GM23248 (cell line): ENCODE data around the gene VAV2. TPM values are rescaled to one million over a fixed set of nuclear protein-coding genes. Genes with fewer than 3 reads are reported as not detected.

Experiments used
- DNase-seq: peaks from one replicate; pipeline ENCODE4 v3.0.0-alpha.2; 2015
- H2AFZ ChIP-seq: fragments of 200-600 bp; sonication (generic); 2 replicates; pipeline ENCODE4 v1.6.1; 2016; ENCODE audit warnings: antibody characterized with exemption
- H3F3A ChIP-seq: fragments of 200-600 bp; sonication (generic); 2 replicates; pipeline ENCODE4 v1.6.1; 2016; ENCODE audit warnings: mild to moderate bottlenecking, antibody characterized with exemption, mixed run types; ENCODE audit not compliant: insufficient read depth
- H3K27ac ChIP-seq: fragments of 200-600 bp; sonication (generic); 2 replicates; pipeline ENCODE4 v1.5.1; 2016; ENCODE audit warnings: mild to moderate bottlenecking
- H3K27me3 ChIP-seq: fragments of 200-600 bp; sonication (generic); replicated peaks from 2 replicates; pipeline ENCODE4 v1.6.1; 2016; ENCODE audit warnings: mild to moderate bottlenecking; ENCODE audit not compliant: insufficient read depth
- H3K36me3 ChIP-seq: fragments of 200-600 bp; sonication (generic); 2 replicates; pipeline ENCODE4 v1.6.1; 2016; ENCODE audit warnings: low read depth, mild to moderate bottlenecking
- H3K4me1 ChIP-seq: fragments of 200-600 bp; sonication (generic); 2 replicates; pipeline ENCODE4 v1.6.1; 2016; ENCODE audit warnings: mild to moderate bottlenecking; ENCODE audit not compliant: insufficient read depth
- H3K4me2 ChIP-seq: fragments of 200-600 bp; sonication (generic); one replicate; pipeline ENCODE4 v1.6.1; 2016; ENCODE audit warnings: mild to moderate bottlenecking; ENCODE audit not compliant: unreplicated experiment
- H3K4me3 ChIP-seq: fragments of 200-600 bp; sonication (generic); 2 replicates; pipeline ENCODE4 v1.5.1; 2016; ENCODE audit warnings: mild to moderate bottlenecking
- H3K79me2 ChIP-seq: fragments of 200-600 bp; sonication (generic); 2 replicates; pipeline ENCODE4 v1.6.1; 2016; ENCODE audit warnings: mild to moderate bottlenecking; ENCODE audit not compliant: insufficient read depth
- H3K9ac ChIP-seq: fragments of 200-600 bp; sonication (generic); 2 replicates; pipeline ENCODE4 v1.6.1; 2016; ENCODE audit warnings: mild to moderate bottlenecking
- H3K9me2 ChIP-seq: fragments of 200-600 bp; sonication (generic); 2 replicates; pipeline ENCODE4 v1.6.1; 2016; ENCODE audit warnings: mixed run types, mild to moderate bottlenecking, moderate library complexity; ENCODE audit not compliant: insufficient read depth
- H3K9me3 ChIP-seq: fragments of 200-600 bp; sonication (generic); one replicate; pipeline ENCODE4 v1.6.1; 2017; ENCODE audit warnings: low read depth
- H4K20me1 ChIP-seq: fragments of 200-600 bp; sonication (generic); 2 replicates; pipeline ENCODE4 v1.6.0; 2016; ENCODE audit not compliant: insufficient read depth
- EZH2 ChIP-seq: fragments of 200-600 bp; sonication (generic); IDR thresholded peaks from 2 replicates; pipeline ENCODE4 v1.6.1; 2018; ENCODE audit warnings: antibody characterized with exemption, mild to moderate bottlenecking; ENCODE audit not compliant: insufficient read depth, poor library complexity, severe bottlenecking
- EZH2phosphoT487 ChIP-seq: fragments of 200-600 bp; sonication (generic); IDR thresholded peaks from 2 replicates; pipeline ENCODE4 v1.6.1; 2018; ENCODE audit warnings: antibody characterized with exemption, moderate library complexity, mild to moderate bottlenecking, low read depth; ENCODE audit not compliant: insufficient read depth
- WGBS, 2 experiments: methylation state at CpG; one replicate each; pipeline ENCODE4 v1.1.6; 2015 to 2017; ENCODE audit warnings: low lambda C conversion rate in 2 of 2, low coverage in 1 of 2; ENCODE audit errors: missing lambda C conversion rate in 2 of 2; 5-methylcytosine and 5-hydroxymethylcytosine counted together
- in situ Hi-C: fragments of 300-500 bp; cut with MboI; formaldehyde crosslinking; loops from 2 replicates; pipeline ENCODE4 v1.15.0; 2020
- polyA plus RNA-seq: library from polyadenylated mRNA; unstranded; fragments of >200 nt; fragmentation: Nextera tagmentation; extraction: Ambion mirVana; gene quantifications from 2 replicates; pipeline ENCODE4 v1.2.1, GENCODE V29; 2016
- total RNA-seq: library from RNA; depleted of rRNA; stranded (reverse); fragments of >200 nt; shearing (Covaris generic); gene quantifications from 2 replicates; pipeline ENCODE4 v1.2.3, GENCODE V29; 2014

VAV2 gene
- total and polyA plus RNA-seq, 2 experiments from 2014 or later = 6.7 to 9.0 TPM

- H3K9ac ChIP-seq = no peak overlapping the region
- no peak for DNase-seq
- 0 out of 2 replicates have a peak, but pooled peaks cover 23% of the 10 kb centered on the region for H3K27me3 ChIP-seq
- H3K9me2 ChIP-seq = no peaks in the 10 kb centered on the region
- no peaks in the 10 kb centered on the region for H3F3A ChIP-seq
- no peak overlapping the region for H3K27ac ChIP-seq
- TF ChIP-seq EZH2 (no peak), EZH2phosphoT487 (no peak)
- no peaks in the 10 kb centered on the region for H3K36me3 ChIP-seq
- 61 to 62% methylated on average over 17 of the region's 17 CpGs for WGBS, 2 experiments
- H4K20me1 ChIP-seq = no peaks in the 10 kb centered on the region
- no peak overlapping the region for H3K4me3 ChIP-seq
- no peaks in the 10 kb centered on the region for H3K79me2 ChIP-seq
- no peaks in the 10 kb centered on the region for H3K9me3 ChIP-seq
- H3K4me1 ChIP-seq = no peaks in the 10 kb centered on the region
- in situ Hi-C loops = no loop called here
- no peak overlapping the region for H2AFZ ChIP-seq
- no peak overlapping the region for H3K4me2 ChIP-seq
Observed at GRCh38 chr9:133739408-133740280, 252.5 kb downstream of the VAV2 start.

- no peak overlapping the region for H3K4me3 ChIP-seq
Observed at GRCh38 chr9:133738640-133739225, 253.4 kb downstream of the VAV2 start.

GRCh38 chr9:133737774-133738639 lies 254.1 kb downstream of the VAV2 start, which contains the start of gene SARDH:
SARDH (minus strand) TSS chr9:133738352; CDS start chr9:133734173, 4,179 bp downstream.
- in situ Hi-C loops = no loop called here
- H3K9ac ChIP-seq = 0 out of 2 replicates have a peak within 1 kb of the TSS, but pooled peaks have one; percentile 28

More at GRCh38 chr9:133738640-133739225, 253.4 kb downstream of the VAV2 start:
- DNase-seq = no peak
- H3F3A ChIP-seq = no peaks in the 10 kb centered on the region
- H3K4me1 ChIP-seq = no peaks in the 10 kb centered on the region
- in situ Hi-C loops = no loop called here
- no peaks in the 10 kb centered on the region for H4K20me1 ChIP-seq
- peak overlapping the region; percentile 71; the same call in 1 of the 2 replicates for H2AFZ ChIP-seq
- WGBS, 2 experiments = 57 to 59% methylated on average over 13 of the region's 13 CpGs
- no peaks in the 10 kb centered on the region for H3K9me2 ChIP-seq
- H3K27me3 ChIP-seq = 0 out of 2 replicates have a peak, but pooled peaks cover 17% of the 10 kb centered on the region
- no peak overlapping the region for H3K27ac ChIP-seq
- H3K9me3 ChIP-seq = no peaks in the 10 kb centered on the region
- H3K79me2 ChIP-seq = no peaks in the 10 kb centered on the region
- no peaks in the 10 kb centered on the region for H3K36me3 ChIP-seq
- no peak overlapping the region for H3K9ac ChIP-seq
- TF ChIP-seq EZH2 = no peak
- no peak for TF ChIP-seq EZH2phosphoT487
- H3K4me2 ChIP-seq = no peak overlapping the region

More at GRCh38 chr9:133737774-133738639, 254.1 kb downstream of the VAV2 start, which contains the start of gene SARDH:
- no peaks in the 10 kb centered on the region for H3F3A ChIP-seq
- H4K20me1 ChIP-seq = no peaks in the 10 kb centered on the region
- 0 out of 2 replicates have a peak, but pooled peaks cover 12% of the 10 kb centered on the region for H3K27me3 ChIP-seq
- no peaks in the 10 kb centered on the region for H3K79me2 ChIP-seq
- H3K9me2 ChIP-seq = no peaks in the 10 kb centered on the region
- peak within 1 kb of the TSS; percentile 55 for H3K4me3 ChIP-seq
- 24% methylated on average over 20 to 25 of the region's 25 CpGs for WGBS, 2 experiments
- peak within 1 kb of the TSS; percentile 71 for H2AFZ ChIP-seq
- TF ChIP-seq EZH2 = no peak
- no peak for TF ChIP-seq EZH2phosphoT487
- H3K36me3 ChIP-seq = no peaks in the 10 kb centered on the region
- H3K27ac ChIP-seq = no peak within 1 kb of the TSS
- H3K4me1 ChIP-seq = no peaks in the 10 kb centered on the region
- H3K9me3 ChIP-seq = no peaks in the 10 kb centered on the region
- DNase-seq = peak; percentile 50
- peak within 1 kb of the TSS; percentile 57 for H3K4me2 ChIP-seq
